ENCODE data around the gene FRAS1. TPM values are rescaled to one million over a fixed set of nuclear protein-coding genes. Genes with fewer than 3 reads are reported as not detected.

FRAS1 gene
- total and polyA plus RNA-seq, 2 of the 8 experiments (the other 6 are each of a cell fraction or from before 2014, with no cell fraction given): 38.5 to 109 TPM

DNA sequence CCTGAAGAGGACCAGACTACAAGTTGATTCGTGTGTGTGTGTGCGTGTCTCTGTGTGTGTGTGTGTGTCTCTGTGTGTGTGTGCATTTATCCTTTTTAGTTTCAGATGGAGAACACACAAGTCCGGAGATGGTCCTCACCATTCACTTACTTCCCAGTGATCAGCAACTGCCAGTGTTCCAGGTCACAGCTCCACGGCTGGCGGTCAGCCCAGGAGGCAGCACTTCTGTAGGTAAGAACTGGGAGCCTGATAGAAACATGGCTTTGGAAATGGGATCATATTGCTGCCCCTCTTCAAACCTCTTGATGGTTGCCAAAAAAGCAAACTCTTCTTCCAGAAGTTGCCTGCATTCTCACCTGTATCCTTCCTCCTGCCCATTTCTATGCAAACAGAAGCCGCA is 371.9 kb downstream of the FRAS1 start:
- H3K79me1 ChIP-seq (ENCODE audit: low read depth, low read length): no peaks in the 10 kb centered on the region
- WGBS, 2 experiments (ENCODE audit: extremely low coverage in 1 of 2, insufficient coverage in 1 of 2, insufficient read length in 1 of 2, insufficient replicate concordance in 2 of 2, low coverage in 1 of 2, low lambda C conversion rate in 2 of 2, missing lambda C conversion rate in 1 of 2): 95% methylated on average over 6 of the region's 6 CpGs; no CpG with 5 or more reads in 1 of the 2 experiments
- H2BK120ac ChIP-seq (replicated peaks; ENCODE audit: low read depth, low read length): no peak overlapping the region
- DNase-seq (ENCODE audit: low read depth in 1 of 2, low spot score in 2 of 2) (no peak), FAIRE-seq (no peak)
- no peak overlapping the region for H3K27ac ChIP-seq (ENCODE audit: low read depth, low read length)
- H3K27me3 ChIP-seq (replicated peaks in 1 of 4; ENCODE audit: control insufficient read depth in 3 of 4, extremely low read depth in 1 of 4, insufficient read depth in 3 of 4, low read length in 3 of 4): no peaks in the 10 kb centered on the region
- no peak overlapping the region for H2BK12ac ChIP-seq (ENCODE audit: low read depth, low read length)
- H4K91ac ChIP-seq (replicated peaks; ENCODE audit: insufficient read length, low read length): no peak overlapping the region
- no peak overlapping the region for H2BK15ac ChIP-seq (ENCODE audit: low read length)
- no peak overlapping the region for H2AK5ac ChIP-seq (ENCODE audit: low read depth, low read length)
- no peak overlapping the region for H3K4ac ChIP-seq (replicated peaks; ENCODE audit: insufficient read length, low read depth, low read length)
- H2BK5ac ChIP-seq (ENCODE audit: low read depth, low read length): no peak overlapping the region
- H4K5ac ChIP-seq (ENCODE audit: insufficient read length, low read depth, low read length): no peak overlapping the region
- ChIA-PET POLR2A (ENCODE audit: partially characterized antibody) (no interaction called here), CTCF (ENCODE audit: partially characterized antibody) (interaction anchor here (1.0 kb wide), 1 partner anchor 8 kb away, joined by 4 read pairs; no protein-coding TSS in a partner anchor)
- H2BK20ac ChIP-seq (ENCODE audit: low read length): no peak overlapping the region
- H3K18ac ChIP-seq (ENCODE audit: extremely low read depth, low read length): no peak overlapping the region
- no peaks in the 10 kb centered on the region for H3K4me1 ChIP-seq (replicated peaks in 1 of 4; ENCODE audit: control insufficient read depth in 3 of 4, insufficient read depth in 4 of 4, low read length in 3 of 4)
- H3K56ac ChIP-seq (replicated peaks; ENCODE audit: insufficient read length, low read depth, low read length): no peak overlapping the region
- TF ChIP-seq POLR2AphosphoS5 (IDR thresholded peaks at IDR 0.05; ENCODE audit: low read depth, low read length) (no peak), TEAD4 (IDR thresholded peaks at IDR 0.05; ENCODE audit: low read depth, low read length) (no peak), CREB1 (IDR thresholded peaks at IDR 0.05) (no peak), SIX5 (IDR thresholded peaks at IDR 0.05; ENCODE audit: low read depth, low read length) (no peak), SP1 (IDR thresholded peaks at IDR 0.05; ENCODE audit: low read depth, low read length) (no peak), TAF7 (optimal IDR thresholded peaks at IDR 0.05; ENCODE audit: borderline replicate concordance, low read depth, low read length) (no peak), CBX5 (IDR thresholded peaks at IDR 0.05; ENCODE audit: low read depth, low read length) (no peak), CHD2 (IDR thresholded peaks at IDR 0.05; ENCODE audit: low read length) (no peak)
- H3K9me3 ChIP-seq (ENCODE audit: insufficient read depth in 2 of 2, low read depth in 1 of 2, low read length in 1 of 2): no peaks in the 10 kb centered on the region
- H3K4me3 ChIP-seq (ENCODE audit: extremely low read depth in 1 of 4, insufficient read depth in 2 of 4, low read depth in 3 of 4, low read length in 4 of 4): no peak overlapping the region
- H3K23ac ChIP-seq (ENCODE audit: insufficient read length): no peak overlapping the region
- peaks cover 0 to 4% of the 10 kb centered on the region in 2 experiments for H4K20me1 ChIP-seq (replicated peaks in 1 of 2; ENCODE audit: control insufficient read depth in 1 of 2, insufficient read depth in 2 of 2, low read length in 2 of 2)
- H3K9ac ChIP-seq (replicated peaks in 1 of 4; ENCODE audit: extremely low read depth in 1 of 4, low read depth in 3 of 4, low read length in 3 of 4): no peak overlapping the region
- no peak overlapping the region for H3K4me2 ChIP-seq (ENCODE audit: insufficient read depth in 1 of 2, low read depth in 2 of 2, low read length in 2 of 2)
- H2AFZ ChIP-seq (ENCODE audit: low read length): no peak overlapping the region
- no peak overlapping the region for H4K8ac ChIP-seq (ENCODE audit: extremely low read depth, insufficient read depth, low read length)
- H3K36me3 ChIP-seq (ENCODE audit: control insufficient read depth in 2 of 4, insufficient read depth in 4 of 4, low read length in 3 of 4): peaks cover 3 to 62% (median 36%) of the 10 kb centered on the region in 4 experiments
- no peaks in the 10 kb centered on the region for H3K23me2 ChIP-seq (ENCODE audit: low read depth, low read length)
- no peaks in the 10 kb centered on the region for H3K79me2 ChIP-seq (ENCODE audit: control insufficient read depth in 1 of 2, insufficient read depth in 2 of 2, low read length in 2 of 2)
- no peak overlapping the region for H3K14ac ChIP-seq (ENCODE audit: insufficient read length)

Measured in H1 (cell line).